Neuronal stem cell (in vitro differentiated cells): ENCODE data around the gene MACIR.

Experiments
- DNase-seq: peaks from one replicate; pipeline ENCODE4 v3.0.0-alpha.2; 2013; ENCODE audit warnings: low spot score
- H2AFZ ChIP-seq: one replicate; pipeline ENCODE4 v1.6.1; 2013; ENCODE audit warnings: mild to moderate bottlenecking, low read length, inconsistent platforms
- H2AK5ac ChIP-seq: 2 replicates; pipeline ENCODE4 v1.6.1; 2013; ENCODE audit warnings: low read depth, mild to moderate bottlenecking, inconsistent platforms, low read length, moderate library complexity, mixed read lengths
- H2BK120ac ChIP-seq: 2 replicates; pipeline ENCODE4 v1.6.1; 2013; ENCODE audit warnings: low read depth, mild to moderate bottlenecking, inconsistent platforms, low read length, moderate library complexity, mixed read lengths
- H2BK12ac ChIP-seq: one replicate; pipeline ENCODE4 v1.6.1; 2013; ENCODE audit warnings: low read length, inconsistent platforms
- H2BK15ac ChIP-seq: 2 replicates; pipeline ENCODE4 v1.6.1; 2013; ENCODE audit warnings: mild to moderate bottlenecking, low read length, inconsistent platforms, mixed read lengths
- H2BK5ac ChIP-seq: one replicate; pipeline ENCODE4 v1.6.1; 2013; ENCODE audit warnings: inconsistent platforms, mild to moderate bottlenecking, low read length, moderate library complexity
- H3K14ac ChIP-seq: one replicate; pipeline ENCODE4 v1.6.1; 2013; ENCODE audit warnings: low read length, inconsistent platforms
- H3K18ac ChIP-seq: 2 replicates; pipeline ENCODE4 v1.6.1; 2013; ENCODE audit warnings: low read length, inconsistent platforms
- H3K23ac ChIP-seq: 2 replicates; pipeline ENCODE4 v1.6.1; 2013; ENCODE audit warnings: low read depth, mild to moderate bottlenecking, mixed read lengths, low read length, inconsistent platforms; ENCODE audit not compliant: poor library complexity
- H3K27ac ChIP-seq: replicated peaks from 3 replicates; pipeline ENCODE4 v1.5.1; 2013; ENCODE audit warnings: low read length, inconsistent platforms
- H3K27me3 ChIP-seq, 3 experiments: 2 replicates each; pipeline ENCODE4 v1.6.1; 2013; ENCODE audit warnings: low read length in 3 of 3, mild to moderate bottlenecking in 2 of 3, inconsistent platforms in 1 of 3, low read depth in 1 of 3, mixed read lengths in 1 of 3, moderate library complexity in 1 of 3; ENCODE audit not compliant: control insufficient read depth in 3 of 3, insufficient read depth in 3 of 3
- H3K36me3 ChIP-seq, 2 donors: replicated peaks in 1 of 2; 2 replicates each; pipeline ENCODE4 v1.6.1; 2013; ENCODE audit warnings: low read length in 2 of 2; ENCODE audit not compliant: control insufficient read depth in 2 of 2, insufficient read depth in 2 of 2
- H3K4ac ChIP-seq: 2 replicates; pipeline ENCODE4 v1.6.1; 2013; ENCODE audit warnings: inconsistent platforms, mild to moderate bottlenecking, low read length, moderate library complexity
- H3K4me1 ChIP-seq, 2 donors: 1 replicate in 1 of 2; 2 replicates in 1 of 2; pipeline ENCODE4 v1.6.1; 2013; ENCODE audit warnings: low read length in 2 of 2, low read depth in 1 of 2; ENCODE audit not compliant: control insufficient read depth in 2 of 2, insufficient read depth in 1 of 2
- H3K4me2 ChIP-seq: one replicate; pipeline ENCODE4 v1.6.1; 2013; ENCODE audit warnings: mild to moderate bottlenecking, low read length, inconsistent platforms; ENCODE audit not compliant: insufficient read depth, poor library complexity, severe bottlenecking
- H3K4me3 ChIP-seq, 2 donors: 2 replicates each; pipeline ENCODE4 v1.5.1; 2013; ENCODE audit warnings: low read length in 2 of 2, mild to moderate bottlenecking in 2 of 2, inconsistent platforms in 1 of 2, moderate library complexity in 1 of 2
- H3K79me1 ChIP-seq: one replicate; pipeline ENCODE4 v1.6.1; 2013; ENCODE audit warnings: low read depth, mild to moderate bottlenecking, inconsistent platforms, low read length, moderate library complexity
- H3K9ac ChIP-seq: one replicate; pipeline ENCODE4 v1.6.1; 2013; ENCODE audit warnings: mild to moderate bottlenecking, low read depth, low read length, inconsistent platforms; ENCODE audit not compliant: poor library complexity
- H3K9me3 ChIP-seq, 2 donors: replicated peaks in 1 of 2; 2 replicates each; pipeline versions ENCODE3 to v1.6.1; 2013; ENCODE audit warnings: low read length in 2 of 2, mild to moderate bottlenecking in 2 of 2, inconsistent platforms in 1 of 2, low read depth in 1 of 2, mixed read lengths in 1 of 2, moderate library complexity in 1 of 2; ENCODE audit not compliant: control insufficient read depth in 2 of 2, insufficient read depth in 1 of 2
- H4K8ac ChIP-seq: one replicate; pipeline ENCODE4 v1.6.1; 2013; ENCODE audit warnings: low read depth, mild to moderate bottlenecking, inconsistent platforms, low read length, moderate library complexity
- H4K91ac ChIP-seq: one replicate; pipeline ENCODE4 v1.6.1; 2013; ENCODE audit warnings: low read length, low read depth, mild to moderate bottlenecking, inconsistent platforms; ENCODE audit not compliant: poor library complexity
- WGBS, 2 donors: extraction: QIAGEN DNeasy Blood & Tissue Kit; methylation state at CpG; one replicate each; pipeline ENCODE4 v1.1.7; 2013; ENCODE audit warnings: missing lambda C conversion rate in 2 of 2, mixed read lengths in 1 of 2; ENCODE audit not compliant: insufficient read length in 2 of 2, insufficient replicate concordance in 1 of 2; ENCODE audit errors: extremely low coverage in 2 of 2; 5-methylcytosine and 5-hydroxymethylcytosine counted together

Gene MACIR

DNA sequence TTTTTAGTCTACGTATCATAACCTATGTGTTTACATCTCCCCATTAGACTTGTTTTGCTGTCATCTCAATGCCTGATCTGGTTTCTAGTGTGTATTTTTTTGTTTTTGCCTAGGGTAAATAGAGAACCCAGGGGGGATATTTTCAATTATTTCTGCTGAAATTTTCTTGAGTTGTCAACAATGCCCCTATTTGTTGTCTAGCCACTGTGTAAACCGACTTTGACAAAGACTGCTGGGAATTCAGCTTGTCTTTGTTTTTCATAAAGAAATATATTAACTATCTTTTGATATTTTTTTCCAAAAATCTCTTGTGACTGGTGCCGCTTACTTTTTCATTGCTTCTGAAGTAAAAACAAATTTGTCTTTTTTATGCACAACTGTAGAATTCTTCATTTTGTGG lies 28.1 kb downstream of the MACIR start:
- H2BK120ac ChIP-seq: no peak overlapping the region
- WGBS, 2 donors: no CpG with 5 or more reads among the region's 3 CpGs

DNA sequence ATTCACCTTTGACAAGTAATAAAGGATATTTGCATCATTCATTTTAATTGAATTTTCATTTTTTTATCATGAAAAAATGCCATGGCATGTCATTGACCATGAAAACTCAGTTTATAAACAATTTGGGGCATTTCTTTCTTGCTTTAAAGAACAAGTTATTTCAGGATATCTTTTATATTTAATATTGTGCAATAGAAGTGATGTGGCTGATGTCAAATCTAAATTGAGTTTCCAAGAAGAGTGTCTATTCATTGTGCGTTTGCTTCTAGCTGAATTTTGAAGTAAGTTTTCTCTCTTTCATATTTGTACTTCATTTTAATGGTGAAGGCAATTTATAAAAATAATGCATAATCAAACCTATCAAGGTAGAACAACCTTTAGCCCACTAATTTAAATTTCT lies 30.5 kb downstream of the MACIR start:
- no peak overlapping the region for H3K9ac ChIP-seq
- no peak overlapping the region for H2BK12ac ChIP-seq
- no peak overlapping the region for H4K91ac ChIP-seq
- H2AFZ ChIP-seq: no peak overlapping the region
- no peak for DNase-seq
- no peak overlapping the region for H3K4ac ChIP-seq
- no peaks in the 10 kb centered on the region for H3K79me1 ChIP-seq
- H3K27me3 ChIP-seq: no peaks in the 10 kb centered on the region
- no peak overlapping the region for H3K27ac ChIP-seq
- H2BK15ac ChIP-seq: no peak overlapping the region
- WGBS, 2 donors: no CpG with 5 or more reads among the region's 1 CpG
- no peak overlapping the region for H3K18ac ChIP-seq
- no peak overlapping the region for H2BK120ac ChIP-seq
- H2BK5ac ChIP-seq: no peak overlapping the region
- no peak overlapping the region for H3K4me3 ChIP-seq
- no peak overlapping the region for H3K4me2 ChIP-seq
- no peak overlapping the region for H3K23ac ChIP-seq
- H3K4me1 ChIP-seq: peaks cover 4 to 6% of the 10 kb centered on the region in 2 donors
- H3K14ac ChIP-seq: no peak overlapping the region
- no peak overlapping the region for H4K8ac ChIP-seq
- no peaks in the 10 kb centered on the region for H3K9me3 ChIP-seq
- H3K36me3 ChIP-seq: no peaks in the 10 kb centered on the region
- no peak overlapping the region for H2AK5ac ChIP-seq

More for the DNA sequence above, 28.1 kb downstream of the MACIR start:
- H2AK5ac ChIP-seq: no peak overlapping the region
- H3K4me2 ChIP-seq: no peak overlapping the region
- no peak overlapping the region for H3K4me3 ChIP-seq
- H2BK5ac ChIP-seq: no peak overlapping the region
- no peak overlapping the region for H3K18ac ChIP-seq
- H3K4ac ChIP-seq: no peak overlapping the region
- no peaks in the 10 kb centered on the region for H3K9me3 ChIP-seq
- no peak overlapping the region for H3K14ac ChIP-seq
- H2AFZ ChIP-seq: no peak overlapping the region
- no peak overlapping the region for H3K9ac ChIP-seq
- H2BK12ac ChIP-seq: no peak overlapping the region
- H3K79me1 ChIP-seq: no peaks in the 10 kb centered on the region
- no peaks in the 10 kb centered on the region for H3K27me3 ChIP-seq
- H2BK15ac ChIP-seq: no peak overlapping the region
- H4K91ac ChIP-seq: no peak overlapping the region
- no peak overlapping the region for H4K8ac ChIP-seq
- no peak overlapping the region for H3K27ac ChIP-seq
- H3K36me3 ChIP-seq: peaks cover 0 to 8% of the 10 kb centered on the region in 2 donors
- no peak for DNase-seq
- peaks cover 2 to 6% of the 10 kb centered on the region in 2 donors for H3K4me1 ChIP-seq
- H3K23ac ChIP-seq: no peak overlapping the region

DNA sequence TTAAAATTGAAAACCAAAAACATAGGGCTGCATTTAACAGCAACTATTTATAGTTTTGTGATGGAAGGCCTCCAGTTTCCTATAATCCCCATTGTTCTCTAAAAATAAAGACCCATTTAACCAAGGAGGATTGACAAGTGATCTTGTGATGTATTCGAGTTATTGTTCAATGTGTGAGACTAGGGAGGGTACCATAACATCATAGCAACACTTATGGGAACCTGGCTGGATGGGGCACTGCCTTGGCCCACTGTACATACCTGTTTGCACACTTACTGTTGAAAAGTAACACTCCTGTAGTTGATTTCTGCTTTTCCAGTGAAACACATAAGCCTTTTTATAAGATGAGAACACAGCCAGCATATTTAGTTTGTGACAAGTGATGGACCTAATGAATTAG lies 32.3 kb downstream of the MACIR start:
- no peak overlapping the region for H4K91ac ChIP-seq
- no peak overlapping the region for H3K23ac ChIP-seq
- no peak overlapping the region for H2AK5ac ChIP-seq
- no peak overlapping the region for H3K27ac ChIP-seq
- no peaks in the 10 kb centered on the region for H3K79me1 ChIP-seq
- no peak overlapping the region for H4K8ac ChIP-seq
- H2BK15ac ChIP-seq: no peak overlapping the region
- H3K4me2 ChIP-seq: no peak overlapping the region
- H2AFZ ChIP-seq: no peak overlapping the region
- no peaks in the 10 kb centered on the region for H3K27me3 ChIP-seq
- DNase-seq: no peak
- no peaks in the 10 kb centered on the region for H3K36me3 ChIP-seq
- no peak overlapping the region for H2BK120ac ChIP-seq
- H3K4me1 ChIP-seq: peaks cover 4 to 6% of the 10 kb centered on the region in 2 donors
- H3K4ac ChIP-seq: no peak overlapping the region
- no peak overlapping the region for H2BK5ac ChIP-seq
- no peak overlapping the region for H3K14ac ChIP-seq
- no peak overlapping the region for H3K4me3 ChIP-seq
- H2BK12ac ChIP-seq: no peak overlapping the region
- no peak overlapping the region for H3K9ac ChIP-seq
- H3K18ac ChIP-seq: no peak overlapping the region
- H3K9me3 ChIP-seq: no peaks in the 10 kb centered on the region
- no CpG with 5 or more reads among the region's 1 CpG for WGBS, 2 donors

DNA sequence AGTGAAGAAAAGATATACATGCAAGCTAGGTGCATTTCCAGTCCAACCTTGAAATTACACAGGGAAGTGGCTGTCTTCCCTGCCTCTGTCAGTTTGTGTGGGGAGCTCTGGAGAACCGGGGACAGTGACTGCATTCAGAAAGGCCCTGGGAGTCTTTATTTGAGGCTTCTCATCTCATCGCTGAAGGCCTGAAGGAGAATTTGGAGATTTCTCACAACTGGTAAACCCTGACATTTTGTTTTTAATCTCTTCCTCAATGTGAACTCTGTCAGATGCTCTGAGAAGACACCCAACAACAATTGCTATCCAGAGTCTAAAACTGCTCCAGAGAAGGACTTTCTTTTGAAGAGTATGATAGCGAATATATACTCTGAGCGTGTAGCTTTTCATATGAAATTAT lies 33.0 kb downstream of the MACIR start:
- Histone ChIP-seq H2BK12ac (no peak overlapping the region), H3K4ac (no peak overlapping the region), H2AK5ac (no peak overlapping the region), H3K18ac (no peak overlapping the region), H3K27ac (no peak overlapping the region), H3K23ac (no peak overlapping the region), H3K4me2 (no peak overlapping the region), H3K9ac (no peak overlapping the region), H3K4me1 (peaks cover 4 to 6% of the 10 kb centered on the region in 2 donors), H4K8ac (no peak overlapping the region), H3K27me3 (no peaks in the 10 kb centered on the region), H3K36me3 (no peaks in the 10 kb centered on the region), H2AFZ (no peak overlapping the region), H3K4me3 (no peak overlapping the region), H3K79me1 (no peaks in the 10 kb centered on the region), H2BK15ac (no peak overlapping the region), H2BK5ac (no peak overlapping the region), H3K9me3 (no peaks in the 10 kb centered on the region), H4K91ac (no peak overlapping the region), H3K14ac (no peak overlapping the region), H2BK120ac (no peak overlapping the region)
- no peak for DNase-seq
- WGBS, 2 donors: no CpG with 5 or more reads among the region's 4 CpGs
